Measurements from ENCODE around the gene DHX36.

DNA sequence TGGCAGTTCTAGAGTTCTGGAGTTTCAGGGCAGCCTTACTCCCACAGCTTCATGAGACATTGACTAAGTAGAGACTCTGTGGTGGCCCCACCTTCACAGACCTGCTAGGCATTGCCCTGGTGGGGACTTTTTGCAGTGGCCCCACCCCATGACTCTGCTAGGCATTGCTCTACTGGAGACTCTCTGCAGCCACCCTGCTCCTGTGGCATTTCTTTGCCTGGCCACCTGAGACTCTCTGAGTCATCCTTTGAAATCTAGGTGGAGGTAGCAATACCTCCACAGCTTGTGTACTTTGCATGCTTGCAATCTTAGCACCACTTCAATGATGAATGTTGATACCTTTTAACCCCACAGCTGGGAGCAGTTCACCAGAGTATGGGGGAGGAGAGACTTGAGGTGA is 40.6 kb upstream of the DHX36 start:
- TF ChIP-seq, protein P1, sequence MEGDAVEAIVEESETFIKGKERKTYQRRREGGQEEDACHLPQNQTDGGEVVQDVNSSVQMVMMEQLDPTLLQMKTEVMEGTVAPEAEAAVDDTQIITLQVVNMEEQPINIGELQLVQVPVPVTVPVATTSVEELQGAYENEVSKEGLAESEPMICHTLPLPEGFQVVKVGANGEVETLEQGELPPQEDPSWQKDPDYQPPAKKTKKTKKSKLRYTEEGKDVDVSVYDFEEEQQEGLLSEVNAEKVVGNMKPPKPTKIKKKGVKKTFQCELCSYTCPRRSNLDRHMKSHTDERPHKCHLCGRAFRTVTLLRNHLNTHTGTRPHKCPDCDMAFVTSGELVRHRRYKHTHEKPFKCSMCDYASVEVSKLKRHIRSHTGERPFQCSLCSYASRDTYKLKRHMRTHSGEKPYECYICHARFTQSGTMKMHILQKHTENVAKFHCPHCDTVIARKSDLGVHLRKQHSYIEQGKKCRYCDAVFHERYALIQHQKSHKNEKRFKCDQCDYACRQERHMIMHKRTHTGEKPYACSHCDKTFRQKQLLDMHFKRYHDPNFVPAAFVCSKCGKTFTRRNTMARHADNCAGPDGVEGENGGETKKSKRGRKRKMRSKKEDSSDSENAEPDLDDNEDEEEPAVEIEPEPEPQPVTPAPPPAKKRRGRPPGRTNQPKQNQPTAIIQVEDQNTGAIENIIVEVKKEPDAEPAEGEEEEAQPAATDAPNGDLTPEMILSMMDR (IDR thresholded peaks at IDR 0.05; ENCODE audit: low read depth, low read length, missing input control) = no peak
- TF ChIP-seq FOXA1 (IDR thresholded peaks at IDR 0.05) (no peak), JUND (IDR thresholded peaks at IDR 0.05) (no peak), GABPA (IDR thresholded peaks at IDR 0.05 in 1 of 2, conservative IDR thresholded peaks at IDR 0.05 in 1 of 2) (no peak), RXRA (IDR thresholded peaks at IDR 0.05) (no peak), RAD21 (IDR thresholded peaks at IDR 0.05) (no peak), EGR1 (IDR thresholded peaks at IDR 0.05; ENCODE audit: low read depth in 2 of 2) (no peak)
- TF ChIP-seq, protein P2, sequence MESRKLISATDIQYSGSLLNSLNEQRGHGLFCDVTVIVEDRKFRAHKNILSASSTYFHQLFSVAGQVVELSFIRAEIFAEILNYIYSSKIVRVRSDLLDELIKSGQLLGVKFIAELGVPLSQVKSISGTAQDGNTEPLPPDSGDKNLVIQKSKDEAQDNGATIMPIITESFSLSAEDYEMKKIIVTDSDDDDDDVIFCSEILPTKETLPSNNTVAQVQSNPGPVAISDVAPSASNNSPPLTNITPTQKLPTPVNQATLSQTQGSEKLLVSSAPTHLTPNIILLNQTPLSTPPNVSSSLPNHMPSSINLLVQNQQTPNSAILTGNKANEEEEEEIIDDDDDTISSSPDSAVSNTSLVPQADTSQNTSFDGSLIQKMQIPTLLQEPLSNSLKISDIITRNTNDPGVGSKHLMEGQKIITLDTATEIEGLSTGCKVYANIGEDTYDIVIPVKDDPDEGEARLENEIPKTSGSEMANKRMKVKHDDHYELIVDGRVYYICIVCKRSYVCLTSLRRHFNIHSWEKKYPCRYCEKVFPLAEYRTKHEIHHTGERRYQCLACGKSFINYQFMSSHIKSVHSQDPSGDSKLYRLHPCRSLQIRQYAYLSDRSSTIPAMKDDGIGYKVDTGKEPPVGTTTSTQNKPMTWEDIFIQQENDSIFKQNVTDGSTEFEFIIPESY (IDR thresholded peaks at IDR 0.05) = no peak
- TF ChIP-seq, protein P3, sequence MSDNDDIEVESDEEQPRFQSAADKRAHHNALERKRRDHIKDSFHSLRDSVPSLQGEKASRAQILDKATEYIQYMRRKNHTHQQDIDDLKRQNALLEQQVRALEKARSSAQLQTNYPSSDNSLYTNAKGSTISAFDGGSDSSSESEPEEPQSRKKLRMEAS (IDR thresholded peaks at IDR 0.05) = no peak

Measured in liver (tissue), 3 donors.